HG03159 (cell line): ENCODE data around the gene TPTE.
"Not testable (repeated sequence)": the region's sequence is repeated elsewhere in the genome, so short reads cannot be mapped to it uniquely, and the experiment has no call there.

ENCODE experiments used
- ATAC-seq: cut with Tn5 transposase; IDR thresholded peaks from one replicate; pipeline ENCODE4 v1.9.1; 2021; ENCODE audit warnings: mild to moderate bottlenecking, moderate library complexity; ENCODE audit not compliant: unreplicated experiment

Gene TPTE

DNA sequence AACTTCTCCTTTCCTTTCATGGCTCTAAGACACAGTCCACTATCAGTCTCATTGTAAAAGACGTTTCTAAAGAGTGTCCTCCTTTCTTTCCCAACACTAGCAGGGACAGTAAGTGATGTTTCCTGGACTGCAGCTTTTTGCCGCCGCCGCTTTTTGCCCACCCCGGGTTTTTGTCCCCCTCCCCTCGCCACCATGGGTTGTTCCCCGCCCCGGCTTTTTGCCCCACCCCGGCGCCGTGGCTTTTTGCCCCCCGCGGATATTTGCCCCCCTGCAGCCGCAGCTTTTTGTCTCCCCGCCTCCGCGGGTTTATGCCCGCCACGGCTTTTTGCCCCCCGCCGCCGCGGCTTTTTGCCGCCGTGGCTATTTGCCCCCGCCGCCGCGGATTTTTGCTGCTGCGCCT is 95.2 kb downstream of the TPTE start:
- ATAC-seq, result no peak

DNA sequence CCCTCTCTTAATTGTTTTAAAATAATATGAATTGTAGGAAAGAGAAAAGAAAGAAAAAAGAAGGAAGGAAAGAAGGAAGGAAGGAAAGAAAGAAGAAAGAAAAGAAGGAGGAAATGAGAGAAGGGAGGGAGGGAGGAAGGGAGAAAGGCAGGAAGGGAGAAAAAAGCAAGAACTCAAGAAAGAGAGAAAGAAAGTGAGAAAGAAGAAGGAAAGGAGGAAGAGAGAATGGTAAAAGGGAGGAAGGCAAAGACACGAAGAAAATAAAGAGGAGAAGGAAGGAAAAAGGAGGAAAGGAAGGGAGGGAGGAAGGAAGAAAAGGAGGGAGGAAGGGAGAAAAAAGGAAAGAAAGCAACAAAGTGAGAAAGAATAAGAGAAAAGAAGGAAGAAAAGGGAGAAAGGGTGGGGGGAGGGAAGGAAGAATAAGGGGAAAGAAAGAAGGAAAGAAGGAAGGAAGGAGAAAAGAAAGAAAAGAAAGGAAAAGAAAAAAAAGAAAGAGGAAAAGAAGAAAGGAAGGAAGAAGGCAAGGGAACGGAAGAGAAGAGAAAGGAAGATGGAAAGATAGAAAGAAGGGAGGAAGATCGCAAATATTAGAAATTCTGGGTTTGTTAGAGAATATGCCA is 95.9 kb downstream of the TPTE start:
- ATAC-seq, result not testable (repeated sequence)

DNA sequence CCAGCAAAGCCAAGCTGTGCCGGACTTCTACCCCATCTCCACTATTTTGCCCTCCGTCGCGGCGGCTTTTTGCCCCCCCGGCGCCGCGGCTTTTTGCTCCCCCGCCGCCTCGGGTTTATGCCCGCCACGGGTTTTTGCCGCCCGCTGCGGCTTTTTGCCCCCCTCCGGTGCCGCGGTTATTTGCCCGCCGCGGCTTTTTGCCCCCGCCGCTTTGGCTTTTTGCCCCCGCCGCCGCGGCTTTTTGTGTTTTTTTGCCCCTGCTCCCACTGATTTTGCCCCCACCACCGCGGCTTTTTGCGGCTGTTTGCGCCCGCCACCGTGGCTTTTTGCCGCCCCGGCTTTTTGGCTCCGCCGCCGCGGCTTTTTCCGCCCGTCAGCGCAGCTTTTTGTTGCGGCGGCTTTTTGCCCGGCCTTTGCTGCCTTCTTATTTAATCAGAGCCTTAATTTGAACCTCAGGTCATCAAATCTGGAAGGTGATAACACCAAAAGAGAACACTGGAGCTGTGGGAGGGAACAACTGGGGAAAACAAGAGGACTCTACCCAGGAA is 106.0 kb downstream of the TPTE start:
- no peak for ATAC-seq

DNA sequence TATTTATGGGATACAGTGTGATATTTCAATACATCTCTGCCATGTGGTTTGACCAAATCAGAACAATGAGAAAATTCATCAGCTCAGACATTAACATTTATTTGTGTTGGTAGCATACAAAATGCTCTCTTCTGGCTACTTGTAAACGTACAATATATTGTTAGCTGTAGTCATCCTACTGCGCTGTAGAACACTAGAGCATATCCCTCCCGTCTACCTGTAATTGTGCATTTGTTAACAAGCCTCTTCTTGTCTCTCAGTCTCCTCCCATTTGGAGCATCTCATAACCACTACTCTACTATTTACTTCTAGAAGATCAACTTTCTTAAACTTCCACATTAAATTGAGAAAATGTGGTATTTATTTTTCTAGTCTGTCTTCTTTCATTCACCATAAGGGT is 107.9 kb downstream of the TPTE start:
- not testable (repeated sequence) for ATAC-seq

DNA sequence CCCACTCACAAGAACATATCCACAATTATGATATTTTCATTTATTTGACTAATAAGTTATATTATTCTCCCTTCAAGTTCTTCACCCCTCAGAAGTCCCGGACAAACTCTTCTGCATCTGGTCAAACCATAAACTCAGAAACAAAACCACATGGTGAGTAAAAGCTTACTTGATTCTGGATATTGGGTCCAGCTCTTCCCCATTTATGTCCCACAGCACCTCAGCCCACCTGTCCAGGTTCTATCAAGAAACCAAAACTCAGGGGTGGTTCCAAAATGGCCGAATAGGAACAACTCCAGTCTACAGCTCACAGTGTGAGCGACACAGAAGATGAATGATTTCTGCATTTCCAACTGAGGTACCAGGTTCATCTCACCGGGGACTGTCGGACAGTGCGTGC is 109.4 kb downstream of the TPTE start:
- not testable (repeated sequence) for ATAC-seq

DNA sequence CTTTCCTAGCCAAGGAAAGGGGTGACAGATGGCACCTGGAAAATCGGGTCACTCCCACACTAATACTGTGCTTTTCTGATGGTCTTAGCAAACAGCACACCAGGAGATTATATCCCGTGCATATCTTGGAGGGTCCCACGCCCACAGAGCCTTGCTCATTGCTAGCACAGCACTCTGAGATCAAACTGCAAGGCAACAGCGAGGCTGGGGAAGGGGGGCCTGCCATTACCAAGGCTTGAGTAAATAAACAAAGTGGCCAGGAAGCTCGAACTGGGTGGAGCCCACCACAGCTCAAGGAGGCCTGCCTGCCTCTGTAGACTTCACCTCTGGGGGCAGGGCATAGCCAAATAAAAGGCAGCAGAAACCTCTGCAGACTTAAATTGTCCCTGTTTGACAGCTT is 109.9 kb downstream of the TPTE start:
- ATAC-seq, result not testable (repeated sequence)

DNA sequence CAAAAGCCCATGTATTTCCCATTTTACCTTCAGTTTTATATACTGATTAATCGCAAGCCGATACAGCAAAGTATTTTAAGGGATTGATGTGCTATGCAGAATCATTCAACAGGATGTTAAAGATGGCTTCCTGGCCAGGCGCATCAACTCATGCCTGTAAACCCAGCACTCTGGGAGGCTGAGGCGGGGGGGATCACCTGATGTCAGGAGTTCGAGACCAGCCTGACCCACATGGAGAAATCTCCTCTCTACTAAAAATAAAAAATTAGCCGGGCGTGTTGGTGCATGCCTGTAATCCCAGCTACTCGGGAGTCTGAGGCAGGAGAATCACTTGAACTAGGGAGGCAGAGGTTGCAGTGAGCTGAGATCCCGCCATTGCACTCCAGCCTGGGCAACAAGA is 116.8 kb downstream of the TPTE start:
- ATAC-seq, result not testable (repeated sequence)

DNA sequence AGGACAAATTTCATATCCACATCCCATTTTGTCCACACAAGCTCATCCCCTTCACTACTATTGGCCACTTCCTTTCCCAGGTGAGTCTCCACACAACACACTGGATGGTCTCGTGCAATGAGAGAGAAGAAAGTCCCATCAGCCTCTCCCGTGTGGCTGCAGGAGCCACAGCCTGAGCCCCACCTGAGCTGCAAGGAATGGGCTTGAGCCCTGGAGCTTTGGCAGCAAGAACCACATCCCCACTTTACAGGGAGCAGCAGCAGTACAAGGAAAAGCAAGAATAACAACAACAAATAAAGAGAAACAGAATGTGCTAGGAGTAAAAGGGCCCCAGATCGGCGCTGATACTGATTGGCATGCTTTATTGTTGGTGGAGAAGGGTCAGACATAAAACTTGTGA is 117.7 kb downstream of the TPTE start:
- no peak for ATAC-seq

DNA sequence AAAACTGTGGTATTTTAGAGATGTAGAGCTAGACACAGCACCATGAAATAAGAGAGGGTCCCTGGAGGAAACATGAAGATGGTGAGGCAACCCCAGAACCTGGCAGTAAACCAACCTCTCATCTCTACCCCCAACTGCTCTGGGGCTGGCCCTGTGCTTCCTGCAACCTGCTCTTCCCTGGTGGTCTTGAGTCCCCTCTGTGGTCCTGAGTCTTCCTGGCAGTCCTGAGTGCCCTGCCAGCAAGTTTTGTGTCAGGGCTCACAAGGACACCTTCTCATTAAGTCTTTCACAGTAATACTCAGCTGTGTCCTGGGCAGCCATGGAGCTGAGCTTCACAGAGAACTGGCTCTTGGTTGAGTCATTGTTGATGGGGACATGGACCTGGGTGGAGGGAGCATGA is 118.4 kb downstream of the TPTE start:
- not testable (repeated sequence) for ATAC-seq

DNA sequence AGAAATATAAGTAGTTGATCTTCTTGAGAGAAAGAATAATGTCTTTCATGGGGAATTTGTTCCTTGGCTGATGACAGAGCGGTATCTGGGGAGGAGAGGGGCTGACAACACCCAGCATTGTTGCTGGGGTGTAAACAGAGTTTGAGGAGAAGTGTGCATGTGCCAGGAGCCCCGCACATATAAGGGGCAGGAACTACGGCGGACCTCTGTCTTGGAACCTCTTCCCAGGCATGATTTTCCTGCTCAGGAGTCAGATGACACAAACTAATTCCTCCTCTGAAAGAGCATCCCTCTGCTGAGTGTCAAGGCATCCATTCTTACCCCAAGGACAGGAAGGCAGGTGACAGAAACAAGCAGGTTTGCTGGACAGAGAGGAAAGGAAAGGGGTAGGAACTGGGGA is 119.1 kb downstream of the TPTE start:
- no peak for ATAC-seq

DNA sequence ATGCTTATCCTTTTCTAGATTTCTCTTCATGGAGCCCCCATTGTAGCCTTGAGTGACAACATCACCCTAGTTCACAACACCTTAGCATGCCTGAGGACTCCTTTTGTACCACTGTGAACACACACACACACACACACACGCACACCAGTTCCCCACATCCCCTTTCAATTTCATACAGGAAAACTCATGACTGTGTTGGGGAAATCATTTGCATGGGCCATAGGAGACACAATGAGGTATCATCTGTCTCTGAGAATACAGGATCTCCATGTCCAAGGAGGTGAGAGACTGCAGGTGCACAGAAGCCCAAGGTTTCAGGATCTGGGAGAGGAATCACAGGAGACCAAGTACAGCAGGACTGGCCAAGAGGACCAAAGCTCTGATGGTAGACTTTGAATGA is 119.7 kb downstream of the TPTE start:
- ATAC-seq, result no peak

DNA sequence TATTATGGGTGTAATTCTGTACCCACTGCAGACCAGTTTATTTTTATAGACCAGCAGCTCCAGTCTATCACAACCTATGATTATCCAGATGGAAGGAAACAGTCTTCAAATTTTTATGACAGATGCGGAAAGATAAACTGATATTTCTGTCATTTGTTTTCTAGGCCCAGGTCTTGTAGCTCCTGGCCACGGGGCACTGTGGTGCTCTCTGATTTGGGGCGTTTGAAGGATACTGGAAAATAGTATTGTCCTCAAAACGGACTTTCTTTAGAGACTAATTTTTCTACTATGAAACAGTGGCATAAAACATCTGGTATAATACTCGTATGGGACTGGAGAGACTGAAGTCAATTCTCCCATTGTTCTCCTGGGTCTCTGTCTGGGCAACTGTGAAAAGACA is 124.3 kb downstream of the TPTE start:
- ATAC-seq, result not testable (repeated sequence)

DNA sequence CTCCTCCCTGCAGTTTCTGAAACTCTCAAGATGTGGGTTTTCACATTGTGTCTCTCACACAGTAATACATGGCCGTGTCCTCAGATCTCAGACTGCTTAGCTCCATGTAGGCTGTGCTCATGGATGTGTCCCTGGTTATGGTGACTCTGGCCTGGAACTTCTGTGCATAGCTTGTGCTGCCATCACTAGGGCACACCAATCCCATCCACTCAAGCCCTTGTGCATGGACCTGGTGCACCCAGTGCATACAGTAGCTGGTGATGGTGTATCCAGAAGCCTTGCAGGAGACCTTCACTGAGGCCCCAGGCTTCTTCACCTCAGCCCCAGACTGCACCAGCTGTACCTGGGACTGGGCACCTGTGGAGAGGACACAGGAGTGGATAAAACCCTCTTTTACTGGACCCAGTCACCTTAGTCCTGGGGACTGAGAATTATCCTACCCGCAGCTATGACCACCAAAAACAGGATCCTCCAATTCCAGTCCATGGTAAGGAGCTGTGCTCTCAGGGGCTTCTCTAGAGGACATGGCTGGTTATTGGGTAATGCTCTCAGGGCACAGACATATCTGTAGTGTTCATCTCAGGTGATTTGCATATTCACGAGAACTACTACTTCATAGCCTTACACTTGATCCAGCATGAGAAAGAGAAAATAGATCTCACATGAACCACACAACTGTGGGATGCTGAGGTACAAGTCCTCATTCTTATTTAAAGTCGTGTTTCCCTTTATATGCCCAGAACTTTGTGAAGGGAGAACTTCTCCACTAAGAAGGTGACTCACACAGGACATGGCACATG is 128.2 kb downstream of the TPTE start:
- ATAC-seq, result not testable (repeated sequence)

DNA sequence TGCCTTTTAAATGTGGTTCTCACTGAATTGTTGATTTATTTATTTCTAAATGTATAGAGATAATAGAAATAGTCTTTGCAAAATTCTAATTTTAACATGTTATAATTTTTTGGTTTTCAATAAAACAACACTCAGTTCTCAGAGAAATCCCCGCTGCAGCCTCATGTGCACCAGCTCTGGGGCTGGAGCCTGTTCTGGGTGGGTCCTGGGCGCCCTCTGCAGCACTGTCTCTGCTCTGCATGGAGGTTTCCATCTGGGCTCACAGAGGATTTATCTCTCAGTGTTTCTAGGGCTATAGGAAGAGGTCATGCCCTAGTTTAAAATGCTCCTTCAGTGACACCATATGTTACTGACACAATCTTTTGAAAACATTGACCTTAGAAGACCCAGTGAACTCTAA is 128.9 kb downstream of the TPTE start:
- ATAC-seq, result not testable (repeated sequence)
